HepG2 (cell line): ENCODE measurements around the gene GALNT12. TPM values are rescaled to one million over a fixed set of nuclear protein-coding genes. Genes with fewer than 3 reads are reported as not detected.

Experiments
- AHR ChIP-seq: IDR thresholded peaks from 2 replicates; pipeline ENCODE4 v1.6.1; 2018; ENCODE audit warnings: missing genetic modification reagents, missing compliant biosample characterization
- FOXK2 ChIP-seq: fragments of 450-650 bp; IDR thresholded peaks from 2 replicates; pipeline ENCODE4 v1.6.1; 2016
- MBNL3 ChIP-seq: fragments of 250-450 bp; sonication (Bioruptor Pico); conservative IDR thresholded peaks from 2 replicates; pipeline ENCODE4 v1.8.0; 2022; ENCODE audit warnings: mild to moderate bottlenecking, inconsistent platforms
- MEIS1 ChIP-seq: sonication (generic); formaldehyde crosslinking; IDR thresholded peaks from 2 replicates; pipeline ENCODE4 v1.9.0; 2021; ENCODE audit warnings: mild to moderate bottlenecking, missing genetic modification reagents, moderate library complexity, borderline replicate concordance
- NFE2 ChIP-seq: sonication (generic); formaldehyde crosslinking; IDR thresholded peaks from 2 replicates; pipeline ENCODE4 v1.4.0; 2020; ENCODE audit warnings: missing genetic modification reagents
- RAD21 ChIP-seq: fragments of 450-650 bp; formaldehyde crosslinking; IDR thresholded peaks from 2 replicates; pipeline ENCODE4 v1.5.0; 2020; ENCODE audit warnings: mild to moderate bottlenecking
- SNAPC5 ChIP-seq: sonication (generic); formaldehyde crosslinking; IDR thresholded peaks from 2 replicates; pipeline ENCODE4 v1.8.1; 2023; ENCODE audit warnings: mild to moderate bottlenecking, missing genetic modification reagents, borderline replicate concordance
- XRCC5 ChIP-seq: fragments of 200-400 bp; formaldehyde crosslinking; optimal IDR thresholded peaks from 2 replicates; pipeline ENCODE3; 2017; ENCODE audit warnings: mild to moderate bottlenecking, low read length
- ZFP91 ChIP-seq: sonication (generic); formaldehyde crosslinking; IDR thresholded peaks from 2 replicates; pipeline ENCODE4 v1.9.0; 2022; ENCODE audit warnings: missing genetic modification reagents, mild to moderate bottlenecking, borderline replicate concordance
- ZNF10 ChIP-seq: sonication (generic); formaldehyde crosslinking; IDR thresholded peaks from 2 replicates; pipeline ENCODE4 v1.4.0; 2020; ENCODE audit warnings: mild to moderate bottlenecking, low read depth, missing genetic modification reagents, borderline replicate concordance
- ZNF468 ChIP-seq: sonication (generic); formaldehyde crosslinking; IDR thresholded peaks from 2 replicates; pipeline ENCODE4 v1.8.0; 2022; ENCODE audit warnings: mild to moderate bottlenecking, moderate library complexity, missing genetic modification reagents
- polyA plus RNA-seq, 8 experiments: library from polyadenylated mRNA; depleted of rRNA in 3 of 8; stranded (reverse) in 7 of 8; unstranded in 1 of 8; fragments of >200 nt; fragmentation: Illumina TruSeq in 4 of 8; extraction: Trizol in 4 of 8; gene quantifications; 2 replicates each; pipeline versions ENCODE4 v1.2.1 to v1.2.3, GENCODE V29; 2011 to 2016; ENCODE audit warnings: low read depth in 4 of 8, missing spikeins in 1 of 8, mixed read lengths in 1 of 8; ENCODE audit not compliant: insufficient read depth in 1 of 8
- total RNA-seq, 5 experiments: library from RNA; depleted of rRNA; stranded (reverse); fragments of >200 nt; fragmentation: Illumina TruSeq; extraction: Trizol; gene quantifications; 2 replicates each; pipeline ENCODE4 v1.2.3, GENCODE V29; 2016; ENCODE audit warnings: low read depth in 1 of 5
- TF ChIP-seq, protein P1 (sequence below): sonication (generic); formaldehyde crosslinking; conservative IDR thresholded peaks from 2 replicates; pipeline ENCODE4 v1.8.0; 2022; ENCODE audit warnings: low read depth, missing genetic modification reagents
- TF ChIP-seq, protein P2 (sequence below): sonication (generic); formaldehyde crosslinking; IDR thresholded peaks from 2 replicates; pipeline ENCODE4 v1.8.0; 2022; ENCODE audit warnings: low read depth, missing genetic modification reagents
- TF ChIP-seq, protein P3 (sequence below): sonication (generic); formaldehyde crosslinking; IDR thresholded peaks from 2 replicates; pipeline ENCODE4 v1.8.0; 2022; ENCODE audit warnings: missing genetic modification reagents, low read depth, mild to moderate bottlenecking, borderline replicate concordance

GALNT12 gene
- total and polyA plus RNA-seq, 2 of the 13 experiments (the other 11 are each of a cell fraction or from before 2014, with no cell fraction given), result 0.07 TPM; not detected in 1

- TF ChIP-seq ZFP91 (CRISPR knock-in tag) (no peak), ZNF10 (CRISPR knock-in tag) (no peak), ZNF468 (CRISPR knock-in tag) (no peak), AHR (CRISPR knock-in tag) (no peak), FOXK2 (no peak), MBNL3 (CRISPR knock-in tag) (no peak), SNAPC5 (CRISPR knock-in tag) (no peak), XRCC5 (no peak), MEIS1 (no peak), NFE2 (no peak), RAD21 (CRISPR knock-in tag) (no peak)
- TF ChIP-seq, protein P1, sequence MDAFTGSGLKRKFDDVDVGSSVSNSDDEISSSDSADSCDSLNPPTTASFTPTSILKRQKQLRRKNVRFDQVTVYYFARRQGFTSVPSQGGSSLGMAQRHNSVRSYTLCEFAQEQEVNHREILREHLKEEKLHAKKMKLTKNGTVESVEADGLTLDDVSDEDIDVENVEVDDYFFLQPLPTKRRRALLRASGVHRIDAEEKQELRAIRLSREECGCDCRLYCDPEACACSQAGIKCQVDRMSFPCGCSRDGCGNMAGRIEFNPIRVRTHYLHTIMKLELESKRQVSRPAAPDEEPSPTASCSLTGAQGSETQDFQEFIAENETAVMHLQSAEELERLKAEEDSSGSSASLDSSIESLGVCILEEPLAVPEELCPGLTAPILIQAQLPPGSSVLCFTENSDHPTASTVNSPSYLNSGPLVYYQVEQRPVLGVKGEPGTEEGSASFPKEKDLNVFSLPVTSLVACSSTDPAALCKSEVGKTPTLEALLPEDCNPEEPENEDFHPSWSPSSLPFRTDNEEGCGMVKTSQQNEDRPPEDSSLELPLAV (CRISPR knock-in tag), result no peak
- TF ChIP-seq, protein P2, sequence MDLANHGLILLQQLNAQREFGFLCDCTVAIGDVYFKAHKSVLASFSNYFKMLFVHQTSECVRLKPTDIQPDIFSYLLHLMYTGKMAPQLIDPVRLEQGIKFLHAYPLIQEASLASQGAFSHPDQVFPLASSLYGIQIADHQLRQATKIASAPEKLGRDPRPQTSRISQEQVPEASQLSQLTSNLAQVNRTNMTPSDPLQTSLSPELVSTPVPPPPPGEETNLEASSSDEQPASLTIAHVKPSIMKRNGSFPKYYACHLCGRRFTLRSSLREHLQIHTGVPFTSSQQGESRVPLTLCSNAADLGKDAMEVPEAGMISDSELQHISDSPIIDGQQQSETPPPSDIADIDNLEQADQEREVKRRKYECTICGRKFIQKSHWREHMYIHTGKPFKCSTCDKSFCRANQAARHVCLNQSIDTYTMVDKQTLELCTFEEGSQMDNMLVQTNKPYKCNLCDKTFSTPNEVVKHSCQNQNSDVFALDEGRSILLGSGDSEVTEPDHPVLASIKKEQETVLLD (CRISPR knock-in tag), result no peak
- TF ChIP-seq, protein P3, sequence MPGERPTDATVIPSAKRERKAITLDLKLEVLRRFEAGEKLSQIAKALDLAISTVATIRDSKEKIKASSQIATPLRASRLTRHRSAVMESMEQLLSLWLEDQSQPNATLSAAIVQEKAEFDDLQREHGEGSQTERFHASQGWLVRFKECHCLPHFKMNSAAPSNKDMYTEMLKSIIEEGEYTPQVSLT (CRISPR knock-in tag), result no peak
Observed at GRCh38 chr9:98767196-98767595, 40.3 kb upstream of the GALNT12 start (continued).
